ENCODE data around the gene SLC6A9. TPM values are rescaled to one million over a fixed set of nuclear protein-coding genes. Genes with fewer than 3 reads are reported as not detected.

Gene SLC6A9
- total and polyA plus RNA-seq, 2 donors: 0.57 to 0.82 TPM

DNA sequence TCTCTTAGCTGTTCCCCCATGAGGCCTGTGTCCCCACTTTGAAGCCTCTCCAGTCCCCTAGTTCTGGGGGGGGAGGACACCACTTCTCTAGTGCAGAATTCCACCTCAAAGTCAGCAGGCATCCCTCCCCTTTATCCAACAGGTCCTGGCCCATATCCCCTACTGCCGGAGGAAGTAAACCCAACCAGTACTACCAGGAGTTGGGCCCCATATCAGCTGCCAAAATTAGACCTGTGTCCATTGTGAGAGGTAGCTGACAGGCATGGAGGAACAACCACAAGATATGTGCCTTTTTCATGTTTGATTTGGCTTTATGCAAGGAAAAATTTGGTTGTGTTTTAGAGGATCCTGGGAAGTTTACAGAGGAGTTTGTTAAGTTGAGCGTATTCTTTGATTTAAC lies 22.1 kb upstream of the SLC6A9 start:
- H3K4me1 ChIP-seq (ENCODE audit: control insufficient read depth in 2 of 2, insufficient read depth in 2 of 2, low read length in 2 of 2): no peaks in the 10 kb centered on the region
- WGBS: 95% methylated on average over 2 of the region's 2 CpGs
- H3K4me3 ChIP-seq (ENCODE audit: low read length in 2 of 2): no peak overlapping the region
- H3K36me3 ChIP-seq (ENCODE audit: control insufficient read depth in 2 of 2, insufficient read depth in 2 of 2, low read length in 1 of 2): no peaks in the 10 kb centered on the region
- DNase-seq (ENCODE audit: low read depth in 6 of 9, low spot score in 9 of 9): no peak
- no peaks in the 10 kb centered on the region for H3K27me3 ChIP-seq (ENCODE audit: control insufficient read depth in 2 of 2, insufficient read depth in 1 of 2, low read length in 1 of 2)
- no peak overlapping the region for H3K27ac ChIP-seq (ENCODE audit: low read depth in 1 of 2, low read length in 1 of 2)
- H3K9me3 ChIP-seq (ENCODE audit: control insufficient read depth in 2 of 2, insufficient read depth in 1 of 2, low read length in 1 of 2): no peaks in the 10 kb centered on the region

DNA sequence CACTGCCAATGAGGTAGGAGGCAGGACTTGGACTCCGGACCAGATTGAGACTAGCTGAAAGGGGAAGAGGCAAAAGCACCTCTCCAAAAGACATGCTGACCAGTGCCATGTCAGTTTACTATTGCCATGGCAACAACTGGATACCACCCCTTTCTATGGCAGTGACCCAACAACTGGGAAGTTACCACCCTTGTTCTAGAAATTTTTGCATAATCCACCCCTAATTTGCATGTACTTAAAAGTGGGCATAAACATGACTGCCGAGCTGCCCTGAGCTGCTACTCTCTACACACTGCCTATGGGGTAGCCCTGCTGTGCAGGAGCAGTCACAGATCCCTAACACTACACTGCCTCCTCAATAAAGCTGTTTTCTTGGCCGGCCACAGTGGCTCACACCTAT lies 19.0 kb upstream of the SLC6A9 start:
- Histone ChIP-seq H3K36me3 (ENCODE audit: control insufficient read depth in 2 of 2, insufficient read depth in 2 of 2, low read length in 1 of 2) (no peaks in the 10 kb centered on the region), H3K27ac (ENCODE audit: low read depth in 1 of 2, low read length in 1 of 2) (no peak overlapping the region), H3K9me3 (ENCODE audit: control insufficient read depth in 2 of 2, insufficient read depth in 1 of 2, low read length in 1 of 2) (no peaks in the 10 kb centered on the region), H3K4me1 (ENCODE audit: control insufficient read depth in 2 of 2, insufficient read depth in 2 of 2, low read length in 2 of 2) (no peaks in the 10 kb centered on the region), H3K4me3 (ENCODE audit: low read length in 2 of 2) (no peak overlapping the region), H3K27me3 (ENCODE audit: control insufficient read depth in 2 of 2, insufficient read depth in 1 of 2, low read length in 1 of 2) (no peaks in the 10 kb centered on the region)
- 94% methylated on average over 3 of the region's 3 CpGs for WGBS
- no peak for DNase-seq (ENCODE audit: low read depth in 6 of 9, low spot score in 9 of 9)

DNA sequence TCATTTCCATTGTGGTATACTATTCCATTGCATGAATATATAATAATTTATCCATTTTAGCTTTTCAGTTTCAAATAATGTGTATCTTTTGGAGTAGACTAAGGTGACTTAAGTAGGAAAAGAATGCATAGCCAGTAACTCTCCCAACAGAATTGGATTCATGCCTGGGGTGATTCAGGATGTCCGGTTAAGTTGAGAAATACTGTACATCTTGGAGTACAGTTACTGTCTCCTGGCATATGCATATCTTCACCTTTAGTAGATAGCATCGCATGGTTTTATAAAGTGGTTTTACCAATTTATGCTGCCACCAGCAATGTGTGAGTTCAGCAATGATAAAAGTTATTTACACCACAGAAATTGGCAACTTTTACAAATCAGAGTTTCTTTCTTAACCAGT lies 18.6 kb upstream of the SLC6A9 start:
- H3K27ac ChIP-seq (ENCODE audit: low read depth in 1 of 2, low read length in 1 of 2): no peak overlapping the region

DNA sequence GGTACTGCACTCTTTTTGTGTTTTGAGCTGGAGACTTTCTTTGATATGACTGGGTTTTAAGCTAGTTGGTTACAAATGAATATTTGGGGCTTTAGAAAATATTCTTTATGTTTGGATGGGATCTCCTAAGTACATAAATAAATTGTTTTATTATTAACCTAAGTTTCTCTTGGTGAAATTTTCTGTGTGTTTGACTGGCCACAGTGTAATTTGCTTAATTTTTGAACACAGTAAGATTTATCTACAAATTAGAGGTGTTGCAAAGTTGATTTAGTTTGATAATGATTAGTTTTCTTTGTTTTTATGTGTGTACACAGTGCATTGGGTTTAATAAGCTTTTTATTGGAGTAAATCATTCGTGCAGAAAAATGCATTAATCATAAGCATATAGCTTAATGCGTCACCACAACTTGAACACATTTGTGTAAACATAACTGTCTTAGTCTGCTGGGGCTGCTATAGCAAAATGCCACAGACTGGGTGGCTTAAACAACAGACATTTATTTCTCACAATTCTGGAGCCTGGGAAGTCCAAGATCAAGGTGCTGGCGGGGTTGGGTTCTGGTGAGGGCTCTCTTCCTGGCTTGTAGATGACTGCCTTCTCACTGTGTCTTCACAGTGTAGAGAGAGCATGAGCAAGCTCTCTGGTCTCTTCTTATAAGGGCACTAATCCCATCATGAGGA lies 17.4 kb upstream of the SLC6A9 start:
- H3K9me3 ChIP-seq (ENCODE audit: control insufficient read depth in 2 of 2, insufficient read depth in 1 of 2, low read length in 1 of 2): no peaks in the 10 kb centered on the region
- H3K27me3 ChIP-seq (ENCODE audit: control insufficient read depth in 2 of 2, insufficient read depth in 1 of 2, low read length in 1 of 2): no peaks in the 10 kb centered on the region
- H3K4me3 ChIP-seq (ENCODE audit: low read length in 2 of 2): no peak overlapping the region
- no peak overlapping the region for H3K27ac ChIP-seq (ENCODE audit: low read depth in 1 of 2, low read length in 1 of 2)
- H3K36me3 ChIP-seq (ENCODE audit: control insufficient read depth in 2 of 2, insufficient read depth in 2 of 2, low read length in 1 of 2): no peaks in the 10 kb centered on the region
- DNase-seq (ENCODE audit: low read depth in 6 of 9, low spot score in 9 of 9): no peak
- 89% methylated on average over 3 of the region's 3 CpGs for whole genome bisulfite sequencing
- peaks cover 0 to 3% of the 10 kb centered on the region in 2 donors for H3K4me1 ChIP-seq (ENCODE audit: control insufficient read depth in 2 of 2, insufficient read depth in 2 of 2, low read length in 2 of 2)

More for the DNA sequence above, 18.6 kb upstream of the SLC6A9 start:
- Histone ChIP-seq H3K9me3 (ENCODE audit: control insufficient read depth in 2 of 2, insufficient read depth in 1 of 2, low read length in 1 of 2) (no peaks in the 10 kb centered on the region), H3K4me3 (ENCODE audit: low read length in 2 of 2) (no peak overlapping the region), H3K36me3 (ENCODE audit: control insufficient read depth in 2 of 2, insufficient read depth in 2 of 2, low read length in 1 of 2) (no peaks in the 10 kb centered on the region), H3K27me3 (ENCODE audit: control insufficient read depth in 2 of 2, insufficient read depth in 1 of 2, low read length in 1 of 2) (no peaks in the 10 kb centered on the region), H3K4me1 (ENCODE audit: control insufficient read depth in 2 of 2, insufficient read depth in 2 of 2, low read length in 2 of 2) (no peaks in the 10 kb centered on the region)
- 72% methylated on average over 2 of the region's 2 CpGs for WGBS
- no peak for DNase-seq (ENCODE audit: low read depth in 6 of 9, low spot score in 9 of 9)

DNA sequence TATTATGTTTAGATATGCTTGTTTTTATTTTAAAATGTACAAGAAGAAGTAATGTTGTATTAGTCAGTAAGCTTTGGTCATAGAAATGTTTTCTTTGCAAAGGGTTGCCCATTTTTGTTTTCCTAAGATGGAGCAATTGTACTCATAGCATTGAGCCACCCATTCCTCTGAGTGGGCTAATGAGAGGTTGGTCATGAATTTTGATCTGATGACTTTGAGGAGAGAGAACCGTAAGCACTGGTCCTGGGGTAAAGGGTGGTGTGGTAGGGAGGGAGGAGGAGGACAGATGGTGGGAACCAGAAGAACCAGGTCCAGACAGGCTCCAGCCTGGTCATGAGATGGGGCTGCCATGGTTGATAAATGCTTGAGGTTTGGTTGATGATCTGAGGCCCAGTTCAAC lies 15.9 kb upstream of the SLC6A9 start:
- Histone ChIP-seq H3K27ac (ENCODE audit: low read depth in 1 of 2, low read length in 1 of 2) (no peak overlapping the region), H3K4me1 (ENCODE audit: control insufficient read depth in 2 of 2, insufficient read depth in 2 of 2, low read length in 2 of 2) (peaks cover 0 to 3% of the 10 kb centered on the region in 2 donors), H3K9me3 (ENCODE audit: control insufficient read depth in 2 of 2, insufficient read depth in 1 of 2, low read length in 1 of 2) (no peaks in the 10 kb centered on the region), H3K27me3 (ENCODE audit: control insufficient read depth in 2 of 2, insufficient read depth in 1 of 2, low read length in 1 of 2) (no peaks in the 10 kb centered on the region), H3K36me3 (ENCODE audit: control insufficient read depth in 2 of 2, insufficient read depth in 2 of 2, low read length in 1 of 2) (no peaks in the 10 kb centered on the region), H3K4me3 (ENCODE audit: low read length in 2 of 2) (no peak overlapping the region)
- DNase-seq (ENCODE audit: low read depth in 6 of 9, low spot score in 9 of 9): no peak
- WGBS: 98% methylated on average over 1 of the region's 1 CpG

DNA sequence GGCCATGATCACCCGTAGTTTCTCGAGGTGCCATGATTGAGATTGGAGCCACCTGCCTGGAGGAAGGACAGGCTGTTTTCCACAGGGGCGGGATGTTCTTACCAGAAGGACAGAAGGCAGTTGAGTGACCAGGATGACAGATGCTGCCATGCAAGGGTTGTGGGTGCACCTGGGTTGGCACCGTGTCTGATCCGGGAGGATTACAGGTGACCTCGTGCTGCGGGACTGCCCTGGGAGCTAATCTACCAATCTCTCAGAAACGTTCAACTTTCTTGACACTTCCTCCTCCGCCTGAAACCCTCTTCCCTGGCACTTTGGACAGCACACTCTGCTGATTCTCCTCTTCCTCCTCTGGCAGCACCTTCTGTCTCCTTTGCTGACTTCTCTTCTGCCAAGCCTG lies 13.8 kb upstream of the SLC6A9 start:
- Histone ChIP-seq H3K4me1 (ENCODE audit: control insufficient read depth in 2 of 2, insufficient read depth in 2 of 2, low read length in 2 of 2) (peaks cover 0 to 3% of the 10 kb centered on the region in 2 donors), H3K4me3 (ENCODE audit: low read length in 2 of 2) (no peak overlapping the region), H3K36me3 (ENCODE audit: control insufficient read depth in 2 of 2, insufficient read depth in 2 of 2, low read length in 1 of 2) (no peaks in the 10 kb centered on the region), H3K27me3 (ENCODE audit: control insufficient read depth in 2 of 2, insufficient read depth in 1 of 2, low read length in 1 of 2) (no peaks in the 10 kb centered on the region), H3K9me3 (ENCODE audit: control insufficient read depth in 2 of 2, insufficient read depth in 1 of 2, low read length in 1 of 2) (no peaks in the 10 kb centered on the region), H3K27ac (ENCODE audit: low read depth in 1 of 2, low read length in 1 of 2) (no peak overlapping the region)
- WGBS: 88% methylated on average over 9 of the region's 9 CpGs
- no peak for DNase-seq (ENCODE audit: low read depth in 6 of 9, low spot score in 9 of 9)

DNA sequence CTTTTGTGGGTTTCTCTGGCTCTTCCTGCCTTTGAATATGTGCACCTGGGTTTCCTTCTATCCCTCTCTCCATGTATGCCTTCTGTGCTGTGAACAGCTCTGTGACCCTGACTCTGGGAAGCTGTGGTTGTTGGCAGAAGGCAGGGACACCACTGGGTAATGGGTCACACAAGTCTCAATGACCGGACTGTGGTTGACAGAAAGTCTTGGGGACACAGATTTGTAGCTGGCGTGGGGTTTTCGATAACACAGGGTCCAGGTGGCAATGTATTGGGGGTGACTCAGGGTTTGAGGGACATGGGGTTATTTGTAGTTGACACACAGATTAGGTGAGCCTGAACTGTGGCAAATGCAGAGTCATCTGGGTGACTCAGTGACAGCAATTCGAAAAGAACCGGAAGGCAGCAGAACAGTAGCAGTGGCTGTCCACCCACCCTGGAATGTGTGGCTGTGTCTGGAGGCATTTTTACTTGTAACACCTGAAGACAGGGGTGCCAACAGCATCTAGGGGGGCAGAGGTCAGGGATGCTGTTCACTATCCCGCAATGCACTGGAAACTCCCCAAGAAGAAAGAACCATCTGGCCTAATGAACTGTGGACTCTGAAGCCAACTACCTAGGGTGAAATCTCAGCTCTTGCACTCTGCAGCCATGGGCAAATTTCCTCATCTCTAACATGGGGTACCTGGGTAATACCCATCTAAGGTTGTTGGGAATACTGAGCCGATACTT lies 13.0 kb upstream of the SLC6A9 start:
- no peak overlapping the region for H3K27ac ChIP-seq (ENCODE audit: low read depth in 1 of 2, low read length in 1 of 2)
- no peak for DNase-seq (ENCODE audit: low read depth in 6 of 9, low spot score in 9 of 9)
- no peaks in the 10 kb centered on the region for H3K27me3 ChIP-seq (ENCODE audit: control insufficient read depth in 2 of 2, insufficient read depth in 1 of 2, low read length in 1 of 2)
- WGBS: 92% methylated on average over 7 of the region's 7 CpGs
- H3K9me3 ChIP-seq (ENCODE audit: control insufficient read depth in 2 of 2, insufficient read depth in 1 of 2, low read length in 1 of 2): no peaks in the 10 kb centered on the region
- no peak overlapping the region for H3K4me3 ChIP-seq (ENCODE audit: low read length in 2 of 2)
- peaks cover 0 to 3% of the 10 kb centered on the region in 2 donors for H3K4me1 ChIP-seq (ENCODE audit: control insufficient read depth in 2 of 2, insufficient read depth in 2 of 2, low read length in 2 of 2)
- no peaks in the 10 kb centered on the region for H3K36me3 ChIP-seq (ENCODE audit: control insufficient read depth in 2 of 2, insufficient read depth in 2 of 2, low read length in 1 of 2)

DNA sequence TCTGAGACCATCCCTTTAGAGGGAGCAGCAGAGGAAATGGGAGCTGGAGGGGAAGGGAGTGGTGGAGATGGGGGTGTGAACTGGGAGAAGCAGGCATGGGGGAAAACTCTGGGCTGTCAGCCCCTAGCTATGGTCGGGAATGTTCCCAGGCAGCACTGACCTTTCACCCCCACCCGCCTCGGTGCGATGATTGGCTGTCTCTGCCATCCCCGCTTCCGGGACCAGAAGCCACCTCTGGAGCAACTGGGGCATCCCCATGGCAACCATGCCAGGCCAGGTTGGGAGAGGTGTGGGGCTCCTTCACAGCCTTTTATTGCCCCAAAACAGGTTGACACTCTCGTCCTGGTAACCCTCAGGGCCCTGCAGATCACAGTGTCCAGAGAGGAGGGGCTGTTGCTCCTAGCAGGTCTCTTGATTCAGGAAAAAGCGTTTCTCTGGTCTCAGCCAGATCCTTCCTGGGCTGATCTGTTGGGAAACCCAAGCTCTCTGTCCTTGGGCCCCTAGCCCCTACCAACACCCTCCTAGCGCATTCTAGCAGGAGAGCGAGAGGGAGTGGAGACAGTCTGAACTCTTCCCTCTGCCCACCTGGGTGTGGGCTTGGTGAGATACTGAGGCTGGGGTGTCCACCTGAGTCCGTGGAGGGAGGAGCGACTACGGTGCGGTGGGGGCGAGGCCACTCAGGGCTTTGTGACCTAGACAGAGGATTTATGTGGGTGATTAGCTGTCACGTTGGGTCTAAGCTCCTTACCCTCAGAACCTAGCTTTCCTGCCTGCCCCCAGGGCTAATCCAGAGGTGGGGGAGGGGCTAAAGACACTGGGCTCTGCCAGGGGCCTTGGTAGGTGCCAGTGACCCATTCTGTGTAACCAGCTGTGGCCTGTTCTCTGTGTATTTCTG lies 12.2 kb upstream of the SLC6A9 start:
- Histone ChIP-seq H3K4me1 (ENCODE audit: control insufficient read depth in 2 of 2, insufficient read depth in 2 of 2, low read length in 2 of 2) (peaks cover 0 to 3% of the 10 kb centered on the region in 2 donors), H3K4me3 (ENCODE audit: low read length in 2 of 2) (no peak overlapping the region), H3K27ac (ENCODE audit: low read depth in 1 of 2, low read length in 1 of 2) (no peak overlapping the region), H3K9me3 (ENCODE audit: control insufficient read depth in 2 of 2, insufficient read depth in 1 of 2, low read length in 1 of 2) (no peaks in the 10 kb centered on the region), H3K27me3 (ENCODE audit: control insufficient read depth in 2 of 2, insufficient read depth in 1 of 2, low read length in 1 of 2) (no peaks in the 10 kb centered on the region), H3K36me3 (ENCODE audit: control insufficient read depth in 2 of 2, insufficient read depth in 2 of 2, low read length in 1 of 2) (no peaks in the 10 kb centered on the region)
- WGBS: 88% methylated on average over 16 of the region's 16 CpGs
- DNase-seq (ENCODE audit: low read depth in 6 of 9, low spot score in 9 of 9): no peak

DNA sequence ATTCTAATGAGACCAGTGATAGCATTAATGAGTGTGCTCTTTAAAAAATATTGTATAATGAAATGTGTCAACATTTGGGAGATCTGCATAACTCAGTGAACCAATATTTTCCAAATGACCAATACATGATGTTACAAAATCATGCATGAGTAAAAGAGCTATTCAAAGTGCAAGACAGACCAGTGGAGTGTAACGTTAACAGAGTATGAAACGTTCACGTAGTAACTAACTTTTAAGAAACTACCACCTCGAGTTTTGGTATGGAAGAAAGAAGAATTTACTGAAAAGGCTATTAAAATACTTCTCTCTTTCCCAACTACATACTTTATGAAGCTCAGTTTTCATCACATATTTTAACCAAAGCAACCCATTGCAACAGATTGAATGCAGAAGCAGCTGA lies 9.6 kb upstream of the SLC6A9 start:
- DNase-seq (ENCODE audit: low read depth in 6 of 9, low spot score in 9 of 9): no peak
- no peaks in the 10 kb centered on the region for H3K27me3 ChIP-seq (ENCODE audit: control insufficient read depth in 2 of 2, insufficient read depth in 1 of 2, low read length in 1 of 2)
- H3K9me3 ChIP-seq (ENCODE audit: control insufficient read depth in 2 of 2, insufficient read depth in 1 of 2, low read length in 1 of 2): no peaks in the 10 kb centered on the region
- H3K27ac ChIP-seq (ENCODE audit: low read depth in 1 of 2, low read length in 1 of 2): no peak overlapping the region
- H3K36me3 ChIP-seq (ENCODE audit: control insufficient read depth in 2 of 2, insufficient read depth in 2 of 2, low read length in 1 of 2): no peaks in the 10 kb centered on the region
- peaks cover 0 to 3% of the 10 kb centered on the region in 2 donors for H3K4me1 ChIP-seq (ENCODE audit: control insufficient read depth in 2 of 2, insufficient read depth in 2 of 2, low read length in 2 of 2)
- H3K4me3 ChIP-seq (ENCODE audit: low read length in 2 of 2): no peak overlapping the region
- WGBS: 91% methylated on average over 4 of the region's 4 CpGs
